ENCODE results near the gene PROCA1.
"Not testable (repeated sequence)": the region's sequence is repeated elsewhere in the genome, so short reads cannot be mapped to it uniquely, and the experiment has no call there.

PROCA1 gene

GRCh38 chr17:28737316-28737715 is 25.6 kb upstream of the PROCA1 start:
- no peaks in the 10 kb centered on the region for H3K27me3 ChIP-seq
- no peaks in the 10 kb centered on the region for H3K9me3 ChIP-seq
- DNase-seq, result no peak
- no peaks in the 10 kb centered on the region for H3K36me3 ChIP-seq
- TF ChIP-seq CTCF (IDR thresholded peaks at IDR 0.05), result no peak
- H3K4me3 ChIP-seq, result no peak overlapping the region
- peaks cover 0 to 8% (median under 1%) of the 10 kb centered on the region in 4 donors for H3K4me1 ChIP-seq
- intact Hi-C loops (cut with DNase I; ENCODE audit: low total_unique reads), result no loop called here
- no peak overlapping the region for H3K27ac ChIP-seq

- H3K27ac ChIP-seq; intact Hi-C loops (cut with DNase I; ENCODE audit: low total_unique reads); H3K4me3 ChIP-seq; H3K27me3 ChIP-seq; H3K4me1 ChIP-seq; DNase-seq; H3K9me3 ChIP-seq; H3K36me3 ChIP-seq: not testable (repeated sequence)
Measured at GRCh38 chr17:28735913-28736769, 24.5 kb upstream of the PROCA1 start.

DNA sequence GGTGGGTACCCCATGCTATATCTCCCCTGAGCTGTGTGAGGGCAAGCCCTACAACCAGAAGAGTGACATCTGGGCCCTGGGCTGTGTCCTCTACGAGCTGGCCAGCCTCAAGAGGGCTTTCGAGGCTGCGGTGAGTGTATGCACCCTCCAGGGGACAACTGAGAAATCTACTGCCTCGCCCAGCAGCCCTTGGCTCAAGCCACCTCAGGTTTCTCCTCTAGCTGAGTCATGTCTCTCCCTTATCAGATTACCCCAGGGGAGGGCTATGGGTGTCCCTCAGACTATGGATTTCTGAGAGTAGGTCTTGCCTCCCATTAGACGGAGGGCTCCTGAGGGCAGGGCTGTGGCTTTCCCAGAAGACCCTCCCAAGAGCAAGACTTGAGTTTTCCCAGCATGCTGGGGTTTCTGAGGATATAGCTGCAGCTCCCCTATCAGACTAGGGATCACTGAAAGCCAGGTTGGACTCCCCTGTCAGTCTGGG is 23.6 kb upstream of the PROCA1 start:
- Histone ChIP-seq H3K36me3 (no peaks in the 10 kb centered on the region), H3K4me1 (no peaks in the 10 kb centered on the region), H3K27me3 (no peaks in the 10 kb centered on the region), H3K27ac (no peak overlapping the region), H3K9me3 (no peaks in the 10 kb centered on the region), H3K4me3 (no peak overlapping the region)
- TF ChIP-seq CTCF (IDR thresholded peaks at IDR 0.05), result no peak
- intact Hi-C loops (cut with DNase I; ENCODE audit: low total_unique reads), result no loop called here
- no peak for DNase-seq

- DNase-seq, result no peak
- TF ChIP-seq CTCF (IDR thresholded peaks at IDR 0.05), result no peak
- H3K4me1 ChIP-seq, result no peaks in the 10 kb centered on the region
- intact Hi-C loops (cut with DNase I; ENCODE audit: low total_unique reads), result no loop called here
- H3K27ac ChIP-seq, result no peak overlapping the region
- no peaks in the 10 kb centered on the region for H3K27me3 ChIP-seq
- H3K36me3 ChIP-seq, result no peaks in the 10 kb centered on the region
- no peaks in the 10 kb centered on the region for H3K9me3 ChIP-seq
- no peak overlapping the region for H3K4me3 ChIP-seq
Measured at GRCh38 chr17:28734712-28735241, 23.1 kb upstream of the PROCA1 start.

DNA sequence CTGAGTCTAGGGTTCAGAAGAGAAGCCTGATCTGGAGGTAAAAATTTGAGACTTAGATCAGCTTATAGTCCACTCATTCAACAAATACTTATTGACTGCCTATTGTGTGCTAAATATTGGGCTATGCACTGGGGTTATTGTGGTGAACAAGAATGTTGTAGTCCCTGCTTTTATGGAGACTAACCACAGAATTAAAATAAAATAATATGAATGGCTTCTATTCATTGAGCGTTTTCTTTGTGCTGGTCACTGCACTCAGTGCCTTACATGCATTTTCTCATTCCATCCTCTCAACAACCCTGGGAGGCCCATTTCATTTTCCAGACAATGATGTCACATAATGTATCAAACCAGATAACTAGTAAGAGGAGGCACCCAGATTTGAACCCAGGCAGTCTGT is 21.7 kb upstream of the PROCA1 start:
- intact Hi-C loops (cut with DNase I; ENCODE audit: low total_unique reads), result no loop called here
- DNase-seq, result no peak
- Histone ChIP-seq H3K4me1 (peaks cover 0 to 5% (median 0%) of the 10 kb centered on the region in 4 donors), H3K4me3 (no peak overlapping the region), H3K36me3 (no peaks in the 10 kb centered on the region), H3K9me3 (no peaks in the 10 kb centered on the region), H3K27ac (no peak overlapping the region), H3K27me3 (no peaks in the 10 kb centered on the region)
- TF ChIP-seq CTCF (IDR thresholded peaks at IDR 0.05), result no peak

GRCh38 chr17:28729950-28730330 is 18.3 kb upstream of the PROCA1 start:
- no peaks in the 10 kb centered on the region for H3K36me3 ChIP-seq
- H3K27me3 ChIP-seq, result no peaks in the 10 kb centered on the region
- no peaks in the 10 kb centered on the region for H3K9me3 ChIP-seq
- intact Hi-C loops (cut with DNase I; ENCODE audit: low total_unique reads), result loop anchor here (2.0 to 5.0 kb wide), 2 partner anchors 13 to 167 kb away; partner anchors contain the start of gene FLOT2
- no peak for TF ChIP-seq CTCF (IDR thresholded peaks at IDR 0.05)
- DNase-seq, result no peak
- no peak overlapping the region for H3K27ac ChIP-seq
- H3K4me1 ChIP-seq, result peaks cover 4 to 31% (median 19%) of the 10 kb centered on the region in 4 donors
- no peak overlapping the region for H3K4me3 ChIP-seq
